HG02678 (cell line): Measurements from ENCODE around the gene IQCK.

Source experiments
- ATAC-seq: cut with Tn5 transposase; IDR thresholded peaks from one replicate; pipeline ENCODE4 v1.9.1; 2021; ENCODE audit warnings: mild to moderate bottlenecking, moderate library complexity; ENCODE audit not compliant: unreplicated experiment

Gene IQCK

GRCh38 chr16:19854543-19854876 lies 136.4 kb downstream of the IQCK start:
- ATAC-seq: no peak

GRCh38 chr16:19856120-19856519 lies 138.0 kb downstream of the IQCK start:
- no peak for ATAC-seq

GRCh38 chr16:19857593-19858339 lies 139.7 kb downstream of the IQCK start:
- ATAC-seq: no peak

GRCh38 chr16:19858340-19859018 lies 140.4 kb downstream of the IQCK start:
- no peak for ATAC-seq

- no peak for ATAC-seq
These were observed 141.1 kb downstream of the IQCK start for GRCh38 chr16:19859166-19859565.

- ATAC-seq: no peak
These were observed 141.5 kb downstream of the IQCK start for GRCh38 chr16:19859603-19860002.

- ATAC-seq: no peak
These were observed 142.3 kb downstream of the IQCK start for GRCh38 chr16:19860166-19861041.

GRCh38 chr16:19861133-19861532 lies 143.1 kb downstream of the IQCK start:
- no peak for ATAC-seq

GRCh38 chr16:19861811-19862327 lies 143.8 kb downstream of the IQCK start:
- no peak for ATAC-seq

- ATAC-seq: no peak
These were observed 145.9 kb downstream of the IQCK start for GRCh38 chr16:19863990-19864389.

GRCh38 chr16:19864566-19864965 lies 146.5 kb downstream of the IQCK start:
- ATAC-seq: no peak

GRCh38 chr16:19868421-19868820 lies 150.3 kb downstream of the IQCK start:
- ATAC-seq: no peak

GRCh38 chr16:19871721-19872120 lies 153.7 kb downstream of the IQCK start:
- ATAC-seq: no peak

GRCh38 chr16:19872179-19872863 lies 154.2 kb downstream of the IQCK start:
- ATAC-seq: no peak

- ATAC-seq: no peak
These were observed 154.9 kb downstream of the IQCK start for GRCh38 chr16:19872935-19873334.

GRCh38 chr16:19874026-19874425 lies 156.0 kb downstream of the IQCK start:
- no peak for ATAC-seq

GRCh38 chr16:19874851-19875546 lies 156.9 kb downstream of the IQCK start:
- no peak for ATAC-seq

- no peak for ATAC-seq
These were observed 157.8 kb downstream of the IQCK start for GRCh38 chr16:19875900-19876299.

- ATAC-seq: no peak
These were observed 158.5 kb downstream of the IQCK start for GRCh38 chr16:19876501-19877059.

GRCh38 chr16:19878757-19879156 lies 160.7 kb downstream of the IQCK start:
- ATAC-seq: no peak
